Measurements from ENCODE around the gene AP4E1. TPM values are rescaled to one million over a fixed set of nuclear protein-coding genes. Genes with fewer than 3 reads are reported as not detected.

The AP4E1 gene
- total RNA-seq, 1 donor from 2014 or later = 11.3 TPM

- no peak for TF ChIP-seq CTCF (IDR thresholded peaks at IDR 0.05; ENCODE audit: insufficient read depth, low read length, poor library complexity, severe bottlenecking)
- no peak for DNase-seq (ENCODE audit: low read depth)
- Histone ChIP-seq H3K27me3 (ENCODE audit: control insufficient read depth, insufficient read depth, low read length) (no peaks in the 10 kb centered on the region), H3K36me3 (ENCODE audit: control insufficient read depth, insufficient read depth, low read length) (no peaks in the 10 kb centered on the region), H3K4me3 (ENCODE audit: low read depth, low read length) (no peak overlapping the region)
Measured at GRCh38 chr15:50997371-50998051, 89.0 kb downstream of the AP4E1 start.

GRCh38 chr15:51004103-51004551 lies 95.6 kb downstream of the AP4E1 start:
- no peak for TF ChIP-seq CTCF (IDR thresholded peaks at IDR 0.05; ENCODE audit: insufficient read depth, low read length, poor library complexity, severe bottlenecking)
- H3K27me3 ChIP-seq (ENCODE audit: control insufficient read depth, insufficient read depth, low read length) = no peaks in the 10 kb centered on the region
- no peak overlapping the region for H3K4me3 ChIP-seq (ENCODE audit: low read depth, low read length)
- peaks cover 1% of the 10 kb centered on the region for H3K36me3 ChIP-seq (ENCODE audit: control insufficient read depth, insufficient read depth, low read length)
- DNase-seq (ENCODE audit: low read depth) = no peak

- no peak for DNase-seq (ENCODE audit: low read depth)
- H3K27me3 ChIP-seq (ENCODE audit: control insufficient read depth, insufficient read depth, low read length) = no peaks in the 10 kb centered on the region
- peaks cover 1% of the 10 kb centered on the region for H3K36me3 ChIP-seq (ENCODE audit: control insufficient read depth, insufficient read depth, low read length)
- no peak for TF ChIP-seq CTCF (IDR thresholded peaks at IDR 0.05; ENCODE audit: insufficient read depth, low read length, poor library complexity, severe bottlenecking)
- no peak overlapping the region for H3K4me3 ChIP-seq (ENCODE audit: low read depth, low read length)
Measured at GRCh38 chr15:51006336-51006985, 98.0 kb downstream of the AP4E1 start.

- H3K36me3 ChIP-seq (ENCODE audit: control insufficient read depth, insufficient read depth, low read length) = peaks cover 1% of the 10 kb centered on the region
- H3K4me3 ChIP-seq (ENCODE audit: low read depth, low read length) = no peak overlapping the region
- no peak for TF ChIP-seq CTCF (IDR thresholded peaks at IDR 0.05; ENCODE audit: insufficient read depth, low read length, poor library complexity, severe bottlenecking)
- no peak for DNase-seq (ENCODE audit: low read depth)
- H3K27me3 ChIP-seq (ENCODE audit: control insufficient read depth, insufficient read depth, low read length) = no peaks in the 10 kb centered on the region
Measured at GRCh38 chr15:51007131-51007666, 98.7 kb downstream of the AP4E1 start.

- Histone ChIP-seq H3K4me3 (ENCODE audit: low read depth, low read length) (no peak overlapping the region), H3K36me3 (ENCODE audit: control insufficient read depth, insufficient read depth, low read length) (no peaks in the 10 kb centered on the region), H3K27me3 (ENCODE audit: control insufficient read depth, insufficient read depth, low read length) (no peaks in the 10 kb centered on the region)
- TF ChIP-seq CTCF (IDR thresholded peaks at IDR 0.05; ENCODE audit: insufficient read depth, low read length, poor library complexity, severe bottlenecking) = no peak
- no peak for DNase-seq (ENCODE audit: low read depth)
Measured at GRCh38 chr15:51011212-51011611, 102.7 kb downstream of the AP4E1 start.

Measured in kidney epithelial cell (primary cell).